HG03066 (cell line): Measurements from ENCODE around the gene CCDC194.
A peak's percentile ranks its signal among the peaks of the same experiment; 100 is the strongest.
"Not testable (repeated sequence)": the region's sequence is repeated elsewhere in the genome, so short reads cannot be mapped to it uniquely, and the experiment has no call there.

Experiments used
- ATAC-seq: cut with Tn5 transposase; IDR thresholded peaks from one replicate; pipeline ENCODE4 v1.9.1; 2021; ENCODE audit warnings: low read depth; ENCODE audit not compliant: unreplicated experiment

The CCDC194 gene

GRCh38 chr19:17378271-17378670, 15.7 kb downstream of the CCDC194 start:
- no peak for ATAC-seq

- no peak for ATAC-seq
These were observed 16.9 kb downstream of the CCDC194 start, which contains the start of gene PLVAP for GRCh38 chr19:17376935-17377600. Gene PLVAP (minus strand): TSS chr19:17377342. CDS start chr19:17377288, 54 bp downstream.

GRCh38 chr19:17370026-17370587, 23.9 kb downstream of the CCDC194 start:
- peak; percentile 94 for ATAC-seq

- ATAC-seq: no peak
These were observed 28.6 kb downstream of the CCDC194 start for GRCh38 chr19:17365361-17365760.

GRCh38 chr19:17363852-17364605, 30.0 kb downstream of the CCDC194 start:
- not testable (repeated sequence) for ATAC-seq

GRCh38 chr19:17359905-17360800, 33.8 kb downstream of the CCDC194 start:
- ATAC-seq: no peak

- ATAC-seq: no peak
These were observed 35.6 kb downstream of the CCDC194 start for GRCh38 chr19:17358395-17358794.

- ATAC-seq: no peak
These were observed 36.3 kb downstream of the CCDC194 start for GRCh38 chr19:17357724-17358123.

- ATAC-seq: no peak
These were observed 36.8 kb downstream of the CCDC194 start for GRCh38 chr19:17357078-17357666.

GRCh38 chr19:17353386-17353785, 40.6 kb downstream of the CCDC194 start:
- ATAC-seq: no peak

GRCh38 chr19:17352608-17353280, 41.3 kb downstream of the CCDC194 start:
- ATAC-seq: no peak

GRCh38 chr19:17351815-17352435, 42.1 kb downstream of the CCDC194 start:
- no peak for ATAC-seq

- no peak for ATAC-seq
These were observed 45.3 kb downstream of the CCDC194 start for GRCh38 chr19:17348700-17349099.

- ATAC-seq: no peak
These were observed 46.1 kb downstream of the CCDC194 start for GRCh38 chr19:17347877-17348276.

- ATAC-seq: no peak
These were observed 46.6 kb downstream of the CCDC194 start for GRCh38 chr19:17347361-17347760.

- no peak for ATAC-seq
These were observed 47.8 kb downstream of the CCDC194 start for GRCh38 chr19:17346109-17346671.

- no peak for ATAC-seq
These were observed 52.2 kb downstream of the CCDC194 start for GRCh38 chr19:17341845-17342244.

GRCh38 chr19:17341386-17341785, 52.6 kb downstream of the CCDC194 start:
- ATAC-seq: no peak

GRCh38 chr19:17340871-17341357, 53.1 kb downstream of the CCDC194 start:
- no peak for ATAC-seq
